K562 (cell line): Measurements from ENCODE around the gene ILF3. TPM values are rescaled to one million over a fixed set of nuclear protein-coding genes. Genes with fewer than 3 reads are reported as not detected.

Experiments used
- ATAC-seq: fragments of 200-7000 bp; cut with Tn5 transposase; 3 replicates; pipeline ENCODE4 v1.9.1; 2020; ENCODE audit warnings: moderate library complexity
- BruUV-seq: library from RNA; stranded (reverse); fragments of 400-500 nt; replicated peaks from 2 replicates; lab custom pipeline; 2021; lab: Mats Ljungman, UMichigan
- CTCF ChIA-PET: fragments of 300-600 bp; formaldehyde crosslinking; extraction: SDS; loops from one replicate; lab custom pipeline; 2021; ENCODE audit warnings: low intra/inter-chr PET ratio; lab: Yijun Ruan, JAX
- POLR2A ChIA-PET: fragments of 300-600, 350-650 bp; sonication (Branson Sonifier 250); formaldehyde crosslinking; extraction: SDS; loops from one replicate; lab custom pipeline; 2021; ENCODE audit warnings: antibody characterized with exemption, inconsistent platforms; lab: Yijun Ruan, JAX
- DNase-seq, 4 experiments: peaks; one replicate each; pipeline versions ENCODE4 v3.0.0 to v3.0.0-alpha.2; 2011 to 2018; ENCODE audit warnings: low spot score in 3 of 4, mixed read lengths in 3 of 4; ENCODE audit errors: extremely low read depth in 1 of 4
- FAIRE-seq: peaks from 2 replicates; lab custom pipeline; 2011; peaks lifted over from hg19 to GRCh38; lab: Jason Lieb, UNC
- H2AFZ ChIP-seq: 2 replicates; pipeline ENCODE4 v1.6.0; 2011; ENCODE audit warnings: low read depth, low read length, control low read depth, inconsistent platforms
- H3K27ac ChIP-seq: fragments of 200-600 bp; 3 replicates; pipeline ENCODE4 v1.8.0; 2011; ENCODE audit warnings: low read depth, mild to moderate bottlenecking, control low read depth, inconsistent platforms, low read length, moderate library complexity, mixed read lengths; ENCODE audit errors: extremely low read depth
- H3K27me3 ChIP-seq, 2 experiments: fragments of 300-600 bp in 1 of 2; 2 replicates in 1 of 2; 3 replicates in 1 of 2; pipeline versions ENCODE4 v1.6.0 to v1.8.0; 2011; ENCODE audit warnings: inconsistent platforms in 2 of 2, low read length in 2 of 2, mild to moderate bottlenecking in 1 of 2, mixed read lengths in 1 of 2, moderate library complexity in 1 of 2; ENCODE audit not compliant: control insufficient read depth in 2 of 2, insufficient read depth in 2 of 2
- H3K36me3 ChIP-seq: fragments of 300-600 bp; 3 replicates; pipeline ENCODE4 v1.8.0; 2011; ENCODE audit warnings: mild to moderate bottlenecking, low read length, inconsistent platforms; ENCODE audit not compliant: control insufficient read depth, insufficient read depth
- H3K4me1 ChIP-seq, 2 experiments: fragments of 200-600 bp in 1 of 2; replicated peaks in 1 of 2; 2 replicates in 1 of 2; 3 replicates in 1 of 2; pipeline versions ENCODE4 v1.5.1 to v1.8.0; 2011; ENCODE audit warnings: inconsistent platforms in 2 of 2, low read length in 2 of 2, mild to moderate bottlenecking in 1 of 2, mixed read lengths in 1 of 2, moderate library complexity in 1 of 2; ENCODE audit not compliant: control insufficient read depth in 2 of 2, insufficient read depth in 2 of 2
- H3K4me2 ChIP-seq: 2 replicates; pipeline ENCODE4 v1.6.1; 2011; ENCODE audit warnings: low read length, control low read depth, inconsistent platforms, mixed read lengths; ENCODE audit not compliant: insufficient read depth
- H3K4me3 ChIP-seq: fragments of 200-600 bp; sonication (generic), shearing (Covaris generic); 2 replicates; pipeline ENCODE4 v1.5.1; 2016; ENCODE audit warnings: control low read depth, inconsistent platforms
- H3K79me2 ChIP-seq: fragments of 200-600 bp; 3 replicates; pipeline ENCODE4 v1.8.0; 2011; ENCODE audit warnings: low read length, inconsistent platforms; ENCODE audit not compliant: control insufficient read depth, insufficient read depth
- H3K9ac ChIP-seq, 2 experiments: 2 replicates each; pipeline versions ENCODE4 v1.6.0 to v1.6.1; 2011; ENCODE audit warnings: low read depth in 2 of 2, low read length in 2 of 2, control low read depth in 1 of 2, inconsistent platforms in 1 of 2, mild to moderate bottlenecking in 1 of 2, mixed read lengths in 1 of 2; ENCODE audit not compliant: insufficient read depth in 1 of 2
- H3K9me1 ChIP-seq: one replicate; pipeline ENCODE4 v1.6.0; 2011; ENCODE audit warnings: inconsistent platforms, mild to moderate bottlenecking, low read length, moderate library complexity; ENCODE audit not compliant: control insufficient read depth, insufficient read depth
- H3K9me3 ChIP-seq: replicated peaks from 2 replicates; pipeline ENCODE4 v1.5.1; 2011; ENCODE audit warnings: low read depth, low read length, inconsistent platforms; ENCODE audit not compliant: control insufficient read depth, insufficient read depth
- H4K20me1 ChIP-seq: replicated peaks from 2 replicates; pipeline ENCODE4 v1.6.1; 2011; ENCODE audit warnings: low read length, inconsistent platforms, mixed read lengths; ENCODE audit not compliant: control insufficient read depth, insufficient read depth
- FOS ChIP-seq: IDR thresholded peaks from 3 replicates; pipeline ENCODE4 v1.6.1; 2011; ENCODE audit not compliant: insufficient read length; ENCODE audit errors: extremely low read depth
- HDAC1 ChIP-seq, 2 experiments: fragments of 450-650 bp; IDR thresholded peaks; 2 replicates each; pipeline ENCODE4 v1.6.1; 2016 to 2017; ENCODE audit warnings: inconsistent platforms in 1 of 2, mild to moderate bottlenecking in 1 of 2, moderate library complexity in 1 of 2
- NR3C1 ChIP-seq: sonication (generic); formaldehyde crosslinking; IDR thresholded peaks from 2 replicates; pipeline ENCODE4 v1.8.1; 2022; ENCODE audit warnings: missing genetic modification reagents
- RERE ChIP-seq: sonication (generic); formaldehyde crosslinking; IDR thresholded peaks from 2 replicates; pipeline ENCODE4 v1.8.0; 2023; ENCODE audit warnings: missing genetic modification reagents, mild to moderate bottlenecking, borderline replicate concordance
- TAF1 ChIP-seq: IDR thresholded peaks from 2 replicates; pipeline ENCODE4 v1.6.1; 2011; ENCODE audit warnings: mild to moderate bottlenecking, low read length, moderate library complexity; ENCODE audit not compliant: insufficient read depth, control insufficient read depth, severe bottlenecking; ENCODE audit errors: extremely low read depth
- ZBTB7A ChIP-seq: IDR thresholded peaks from 2 replicates; pipeline ENCODE4 v1.6.1; 2011; ENCODE audit warnings: low read depth, mild to moderate bottlenecking, low read length, moderate library complexity, borderline replicate concordance; ENCODE audit not compliant: control insufficient read depth
- ZNF57 ChIP-seq: fragments of 450-650 bp; formaldehyde crosslinking; IDR thresholded peaks from 2 replicates; pipeline ENCODE4 v1.4.0; 2020; ENCODE audit warnings: mild to moderate bottlenecking, moderate library complexity
- ZNF655 ChIP-seq: fragments of 250-450 bp; sonication (Bioruptor Pico); IDR thresholded peaks from 2 replicates; pipeline ENCODE4 v1.5.0; 2021
- WGBS: fragments of 100-300 bp; shearing (Covaris generic); methylation state at CpG from one replicate; pipeline ENCODE4 v1.1.6; 2016; ENCODE audit warnings: low coverage, mixed read lengths; ENCODE audit not compliant: insufficient coverage; ENCODE audit errors: missing lambda C conversion rate; 5-methylcytosine and 5-hydroxymethylcytosine counted together
- in situ Hi-C: fragments of 300-500 bp; cut with MboI; formaldehyde crosslinking; loops from 4 replicates; pipeline ENCODE4 v1.15.0; 2018; ENCODE audit warnings: inconsistent platforms, mixed read lengths
- intact Hi-C: fragments of 100-400 bp; cut with micrococcal nuclease; formaldehyde crosslinking; loops from 2 replicates; pipeline ENCODE4 v1.14.2; 2022
- polyA plus RNA-seq, 8 experiments: library from polyadenylated mRNA; depleted of rRNA in 4 of 8; stranded (reverse) in 5 of 8; unstranded in 3 of 8; fragments of >200 nt; fragmentation: Nextera tagmentation in 2 of 8; fragmentation: Illumina TruSeq in 1 of 8; extraction: Ambion mirVana in 2 of 8; extraction: Trizol in 1 of 8; gene quantifications; 2 replicates each; pipeline versions ENCODE4 v1.2.1 to v1.2.3, GENCODE V29; 2011 to 2014; ENCODE audit warnings: inconsistent platforms in 1 of 8, missing spikeins in 1 of 8
- total RNA-seq, 7 experiments: library from RNA; depleted of rRNA in 6 of 7; stranded (reverse); fragments of >200 nt in 6 of 7; fragmentation: Illumina TruSeq in 2 of 7; extraction: Trizol in 2 of 7; gene quantifications; 2 replicates each; pipeline versions ENCODE4 v1.2.1 to v1.2.3, GENCODE V29; 2011 to 2021; ENCODE audit warnings: low replicate concordance in 1 of 7

The ILF3 gene
- total and polyA plus RNA-seq, 9 of the 15 experiments (the other 6 are each of a cell fraction or from before 2014, with no cell fraction given): 26.0 to 453 (median 175) TPM

- Histone ChIP-seq H3K27ac (no peak overlapping the region), H3K4me2 (no peak overlapping the region), H3K4me1 (peaks cover 8 to 19% of the 10 kb centered on the region in 2 experiments; a peak in 3 of 5 replicates), H3K27me3 (no peaks in the 10 kb centered on the region), H3K4me3 (no peak overlapping the region), H4K20me1 (no peaks in the 10 kb centered on the region), H3K36me3 (peaks cover 5% of the 10 kb centered on the region; the same call in 1 of the 3 replicates), H3K9ac (peak overlapping the region; percentile 17 to 56; a peak in 1 of 4 replicates), H3K9me3 (no peaks in the 10 kb centered on the region), H3K79me2 (no peaks in the 10 kb centered on the region), H3K9me1 (peaks cover 4% of the 10 kb centered on the region), H2AFZ (peak overlapping the region; percentile 56)
- BruUV-seq: no TSS peak
- in situ Hi-C loops (no loop called here), intact Hi-C loops (no loop called here)
- DNase-seq (no peak), FAIRE-seq (peak; percentile 74), ATAC-seq (no peak)
- WGBS: 49% methylated on average over 11 of the region's 12 CpGs
- ChIA-PET POLR2A (interaction anchor here (0.6 to 1.8 kb wide), 5 partner anchors 8 to 223 kb away, joined by 3 to 8 read pairs (median 3); no protein-coding TSS in a partner anchor), CTCF (interaction anchor here (4.4 kb wide), 1 partner anchor 66 kb away, joined by 84 read pairs; no protein-coding TSS in a partner anchor)
- no peak for TF ChIP-seq ZNF655 (CRISPR knock-in tag)
- TF ChIP-seq TAF1: no peak
- TF ChIP-seq NR3C1 (CRISPR knock-in tag): no peak
- TF ChIP-seq FOS: no peak
- no peak for TF ChIP-seq ZBTB7A
- TF ChIP-seq HDAC1 (IDR thresholded peaks at IDR 0.05): no peak
- no peak for TF ChIP-seq ZNF57 (CRISPR knock-in tag)
- TF ChIP-seq RERE (CRISPR knock-in tag): no peak
Observed at GRCh38 chr19:10646456-10647159, 7.5 kb upstream of the ILF3 start.
